Liver (tissue), 3 donors: ENCODE results near the gene EVL.

Experiments used
- CTCF ChIP-seq: fragments of 150-350 bp; IDR thresholded peaks from 2 replicates; pipeline ENCODE4 v1.5.1; 2017; ENCODE audit warnings: improper control_type of control experiment, low read depth, low read length; ENCODE audit not compliant: missing input control
- EGR1 ChIP-seq, 2 donors: IDR thresholded peaks; 2 replicates each; pipeline ENCODE4 v1.6.1; 2016 to 2018; ENCODE audit warnings: antibody characterized with exemption in 2 of 2, low read depth in 2 of 2
- JUND ChIP-seq, 2 donors: IDR thresholded peaks; 2 replicates each; pipeline ENCODE4 v1.6.1; 2016; ENCODE audit warnings: antibody characterized with exemption in 2 of 2
- REST ChIP-seq: IDR thresholded peaks from 2 replicates; pipeline ENCODE4 v1.6.1; 2016; ENCODE audit warnings: antibody characterized with exemption, mild to moderate bottlenecking
- TAF1 ChIP-seq: conservative IDR thresholded peaks from 2 replicates; pipeline ENCODE4 v1.6.1; 2016; ENCODE audit warnings: antibody characterized with exemption, mild to moderate bottlenecking
- TF ChIP-seq, protein P1 (sequence below): IDR thresholded peaks from 2 replicates; pipeline ENCODE4 v1.6.1; 2016; ENCODE audit warnings: antibody characterized with exemption
- donor health status: healthy.
- donor health status: healthy.

- TF ChIP-seq CTCF (no peak), REST (no peak), EGR1 (IDR thresholded peaks at IDR 0.05; ENCODE audit: low read depth in 2 of 2) (no peak), TAF1 (no peak), JUND (IDR thresholded peaks at IDR 0.05) (no peak)
- TF ChIP-seq, protein P1, sequence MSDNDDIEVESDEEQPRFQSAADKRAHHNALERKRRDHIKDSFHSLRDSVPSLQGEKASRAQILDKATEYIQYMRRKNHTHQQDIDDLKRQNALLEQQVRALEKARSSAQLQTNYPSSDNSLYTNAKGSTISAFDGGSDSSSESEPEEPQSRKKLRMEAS, result no peak
These were observed 88.3 kb downstream of the EVL start for GRCh38 chr14:100153560-100153959.
